HG03066 (cell line): ENCODE results near the gene DRAM2.
"Not testable (repeated sequence)": the region's sequence is repeated elsewhere in the genome, so short reads cannot be mapped to it uniquely, and the experiment has no call there.

Experiments used
- ATAC-seq: cut with Tn5 transposase; IDR thresholded peaks from one replicate; pipeline ENCODE4 v1.9.1; 2021; ENCODE audit warnings: low read depth; ENCODE audit not compliant: unreplicated experiment

Gene DRAM2

GRCh38 chr1:111145542-111145941 is 5.6 kb upstream of the DRAM2 start:
- ATAC-seq: no peak

GRCh38 chr1:111142356-111142975 is 2.6 kb upstream of the DRAM2 start:
- ATAC-seq: no peak

- ATAC-seq: no peak
These were observed 1.6 kb upstream of the DRAM2 start for GRCh38 chr1:111141245-111142220.

- ATAC-seq: peak; percentile 6
These were observed 731 bp upstream of the DRAM2 start for GRCh38 chr1:111140680-111140967.

- peak; percentile 29 for ATAC-seq
These were observed 453 bp downstream of the DRAM2 start for GRCh38 chr1:111139324-111139955.

GRCh38 chr1:111133866-111134265 is 6.0 kb downstream of the DRAM2 start:
- no peak for ATAC-seq

- ATAC-seq: no peak
These were observed 8.2 kb downstream of the DRAM2 start for GRCh38 chr1:111131693-111132092.

- ATAC-seq: no peak
These were observed 10.5 kb downstream of the DRAM2 start for GRCh38 chr1:111129376-111129775.

GRCh38 chr1:111127923-111128643 is 11.8 kb downstream of the DRAM2 start:
- ATAC-seq: peak; percentile 89

- no peak for ATAC-seq
These were observed 13.5 kb downstream of the DRAM2 start for GRCh38 chr1:111126354-111126753.

- no peak for ATAC-seq
These were observed 23.4 kb downstream of the DRAM2 start for GRCh38 chr1:111116496-111116895.

- ATAC-seq: no peak
These were observed 29.5 kb downstream of the DRAM2 start for GRCh38 chr1:111110197-111110899.

- no peak for ATAC-seq
These were observed 34.9 kb downstream of the DRAM2 start for GRCh38 chr1:111104981-111105380.

GRCh38 chr1:111101854-111102642 is 37.8 kb downstream of the DRAM2 start:
- ATAC-seq: no peak

- no peak for ATAC-seq
These were observed 40.6 kb downstream of the DRAM2 start for GRCh38 chr1:111099289-111099688.

- no peak for ATAC-seq
These were observed 42.4 kb downstream of the DRAM2 start for GRCh38 chr1:111097356-111098099.

GRCh38 chr1:111095421-111095820 is 44.5 kb downstream of the DRAM2 start:
- not testable (repeated sequence) for ATAC-seq

- no peak for ATAC-seq
These were observed 50.3 kb downstream of the DRAM2 start for GRCh38 chr1:111089638-111090037.

GRCh38 chr1:111085676-111086075 is 54.2 kb downstream of the DRAM2 start:
- no peak for ATAC-seq
